Stimulated activated CD8-positive, alpha-beta memory T cell treated with anti-CD3 and anti-CD28 coated beads, Interleukin-4, amount 100 ng/mL, for 24 hours (primary cell): ENCODE measurements around the gene SEMA4A.
A peak's percentile ranks its signal among the peaks of the same experiment; 100 is the strongest.
"Not testable (repeated sequence)": the region's sequence is repeated elsewhere in the genome, so short reads cannot be mapped to it uniquely, and the experiment has no call there.

Experiments
- DNase-seq: peaks from one replicate; pipeline ENCODE4 v3.0.0-alpha.2; 2020; ENCODE audit warnings: low read depth

SEMA4A gene

GRCh38 chr1:156119503-156120209 is 33.7 kb upstream of the SEMA4A start:
- no peak for DNase-seq

- no peak for DNase-seq
Observed at GRCh38 chr1:156120318-156120717, 33.1 kb upstream of the SEMA4A start.

GRCh38 chr1:156121005-156121404 is 32.4 kb upstream of the SEMA4A start:
- not testable (repeated sequence) for DNase-seq

GRCh38 chr1:156121457-156121856 is 31.9 kb upstream of the SEMA4A start:
- DNase-seq: no peak

- DNase-seq: no peak
Observed at GRCh38 chr1:156122086-156122485, 31.3 kb upstream of the SEMA4A start.

- no peak for DNase-seq
Observed at GRCh38 chr1:156122519-156123355, 30.6 kb upstream of the SEMA4A start.

- DNase-seq: peak; percentile 47
Observed at GRCh38 chr1:156123356-156124196, 29.8 kb upstream of the SEMA4A start.

- DNase-seq: no peak
Observed at GRCh38 chr1:156124557-156125483, 28.6 kb upstream of the SEMA4A start.

GRCh38 chr1:156125544-156125943 is 27.8 kb upstream of the SEMA4A start:
- DNase-seq: not testable (repeated sequence)

GRCh38 chr1:156126043-156126629 is 27.2 kb upstream of the SEMA4A start:
- DNase-seq: peak; percentile 49

GRCh38 chr1:156126630-156127534 is 26.5 kb upstream of the SEMA4A start:
- peak; percentile 73 for DNase-seq

- no peak for DNase-seq
Observed at GRCh38 chr1:156128308-156128653, 25.1 kb upstream of the SEMA4A start.

GRCh38 chr1:156128654-156129597 is 24.5 kb upstream of the SEMA4A start:
- DNase-seq: no peak

- peak; percentile 64 for DNase-seq
Observed at GRCh38 chr1:156129687-156130577, 23.5 kb upstream of the SEMA4A start.

- no peak for DNase-seq
Observed at GRCh38 chr1:156130578-156130942, 22.8 kb upstream of the SEMA4A start.

GRCh38 chr1:156134716-156135435 is 18.5 kb upstream of the SEMA4A start:
- no peak for DNase-seq
